ENCODE measurements around the gene DHX16.

- TF ChIP-seq, protein P1, sequence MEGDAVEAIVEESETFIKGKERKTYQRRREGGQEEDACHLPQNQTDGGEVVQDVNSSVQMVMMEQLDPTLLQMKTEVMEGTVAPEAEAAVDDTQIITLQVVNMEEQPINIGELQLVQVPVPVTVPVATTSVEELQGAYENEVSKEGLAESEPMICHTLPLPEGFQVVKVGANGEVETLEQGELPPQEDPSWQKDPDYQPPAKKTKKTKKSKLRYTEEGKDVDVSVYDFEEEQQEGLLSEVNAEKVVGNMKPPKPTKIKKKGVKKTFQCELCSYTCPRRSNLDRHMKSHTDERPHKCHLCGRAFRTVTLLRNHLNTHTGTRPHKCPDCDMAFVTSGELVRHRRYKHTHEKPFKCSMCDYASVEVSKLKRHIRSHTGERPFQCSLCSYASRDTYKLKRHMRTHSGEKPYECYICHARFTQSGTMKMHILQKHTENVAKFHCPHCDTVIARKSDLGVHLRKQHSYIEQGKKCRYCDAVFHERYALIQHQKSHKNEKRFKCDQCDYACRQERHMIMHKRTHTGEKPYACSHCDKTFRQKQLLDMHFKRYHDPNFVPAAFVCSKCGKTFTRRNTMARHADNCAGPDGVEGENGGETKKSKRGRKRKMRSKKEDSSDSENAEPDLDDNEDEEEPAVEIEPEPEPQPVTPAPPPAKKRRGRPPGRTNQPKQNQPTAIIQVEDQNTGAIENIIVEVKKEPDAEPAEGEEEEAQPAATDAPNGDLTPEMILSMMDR (IDR thresholded peaks at IDR 0.05) = no peak
- no peak for TF ChIP-seq POLR2A (IDR thresholded peaks at IDR 0.05)
These were observed 30.2 kb upstream of the DHX16 start for GRCh38 chr6:30703011-30703410.

Measured in uterus (tissue), 2 donors.